Ovary (tissue), 9 donors: Measurements from ENCODE around the gene TPRA1. TPM values are rescaled to one million over a fixed set of nuclear protein-coding genes. Genes with fewer than 3 reads are reported as not detected.

Experiments used
- DNase-seq, 5 donors: peaks; one replicate each; pipeline ENCODE4 v3.0.0-alpha.2; 2019 to 2020
- H3K27ac ChIP-seq, 2 donors: fragments of 200-600 bp; one replicate each; pipeline versions ENCODE4 v1.5.1 to v1.8.0; 2019 to 2022
- H3K27me3 ChIP-seq: fragments of 200-600 bp; one replicate; pipeline ENCODE4 v1.8.0; 2022
- H3K36me3 ChIP-seq: fragments of 200-600 bp; sonication (generic); one replicate; pipeline ENCODE4 v1.5.1; 2019
- H3K4me1 ChIP-seq: one replicate; pipeline ENCODE4 v1.8.1; 2013; ENCODE audit warnings: mild to moderate bottlenecking, moderate library complexity; ENCODE audit not compliant: insufficient read depth
- H3K4me3 ChIP-seq: fragments of 200-600 bp; sonication (generic); one replicate; pipeline ENCODE4 v1.5.1; 2017
- H3K9me3 ChIP-seq, 2 donors: fragments of 200-600 bp in 1 of 2; sonication (generic) in 1 of 2; one replicate each; pipeline versions ENCODE4 v1.5.1 to v1.8.1; 2013 to 2019; ENCODE audit warnings: mild to moderate bottlenecking in 1 of 2, moderate library complexity in 1 of 2
- CTCF ChIP-seq, 3 donors: fragments of 450-650 bp in 2 of 3; fragments of 200-600 bp in 1 of 3; IDR thresholded peaks; one replicate each; pipeline versions ENCODE4 v1.5.1 to v1.8.0; 2016 to 2022; ENCODE audit warnings: antibody characterized with exemption in 3 of 3, mild to moderate bottlenecking in 1 of 3
- EP300 ChIP-seq: sonication (generic); formaldehyde crosslinking; IDR thresholded peaks from one replicate; pipeline ENCODE4 v1.6.1; 2017; ENCODE audit warnings: antibody characterized with exemption
- POLR2A ChIP-seq: fragments of 450-650 bp; IDR thresholded peaks from one replicate; pipeline ENCODE4 v1.6.1; 2017; ENCODE audit warnings: antibody characterized with exemption, mild to moderate bottlenecking, moderate library complexity
- WGBS, 3 donors: extraction: QIAGEN DNeasy Blood & Tissue Kit in 1 of 3; methylation state at CpG; one replicate each; pipeline versions ENCODE4 v1.1.5 to v1.1.7; 2013 to 2017; 5-methylcytosine and 5-hydroxymethylcytosine counted together
- intact Hi-C, 4 donors: fragments of 100-400 bp; cut with DNase I; formaldehyde crosslinking; loops; one replicate each; pipeline versions ENCODE4 v1.11.0 to v1.15.1; 2022 to 2023
- polyA plus RNA-seq, 2 donors: library from polyadenylated mRNA; stranded (reverse); fragments of 200-250 nt in 1 of 2; fragments of 350-450 nt in 1 of 2; fragmentation: Illumina TruSeq in 1 of 2; extraction: RNeasy Lipid Tissue Mini Kit (QIAGEN cat#74804) in 1 of 2; gene quantifications; one replicate each; pipeline ENCODE4 v1.2.3, GENCODE V29; 2013 to 2014
- total RNA-seq, 7 donors: library from RNA; depleted of rRNA in 2 of 7; stranded (reverse); fragments of >200 nt in 2 of 7; fragmentation: NEBNext Ultra II Directional in 3 of 7; extraction: Animal tissue kit (Norgen Biotek cat#: 25700) in 3 of 7; gene quantifications; one replicate each; pipeline versions ENCODE4 v1.1.0 to v1.2.4, GENCODE V29; 2016 to 2023
- donor health status: DM: no; HTN: no; CAD: no; lungs with moderate emphysema.
- donor health status: DM: no; HTN: no; CAD: no.
- donor health status: Bipolar disorder and iron deficiency.
- donor health status: DM: yes; HTN: yes; CAD: no.
- donor health status: DM: no; HTN: no; CAD: no.
- donor health status: DM: yes; HTN: yes; CAD: no.

TPRA1 gene
- total and polyA plus RNA-seq, 9 donors, result 6.4 to 40.3 (median 36.6) TPM

GRCh38 chr3:127578168-127578567 is 12.4 kb downstream of the TPRA1 start:
- DNase-seq, result no peak
- no peaks in the 10 kb centered on the region for H3K27me3 ChIP-seq
- no peaks in the 10 kb centered on the region for H3K36me3 ChIP-seq
- H3K27ac ChIP-seq, result no peak overlapping the region
- H3K4me1 ChIP-seq, result peaks cover 2% of the 10 kb centered on the region
- no peaks in the 10 kb centered on the region for H3K9me3 ChIP-seq
- 79 to 91% (median 85%) methylated on average over 2 of the region's 2 CpGs for WGBS, 3 donors
- TF ChIP-seq EP300, result no peak
- TF ChIP-seq POLR2A, result no peak
- no peak for TF ChIP-seq CTCF (IDR thresholded peaks at IDR 0.05)
- no peak overlapping the region for H3K4me3 ChIP-seq
- intact Hi-C loops, result no loop called here

- no peak for TF ChIP-seq EP300
- no peak for TF ChIP-seq POLR2A
- intact Hi-C loops, result no loop called here
- no peaks in the 10 kb centered on the region for H3K27me3 ChIP-seq
- H3K4me3 ChIP-seq, result no peak overlapping the region
- DNase-seq, result no peak
- H3K4me1 ChIP-seq, result peaks cover 2% of the 10 kb centered on the region
- H3K9me3 ChIP-seq, result no peaks in the 10 kb centered on the region
- 88 to 92% (median 90%) methylated on average over 7 of the region's 7 CpGs for WGBS, 3 donors
- H3K27ac ChIP-seq, result no peak overlapping the region
- H3K36me3 ChIP-seq, result no peaks in the 10 kb centered on the region
Measured at GRCh38 chr3:127577448-127577847, 13.1 kb downstream of the TPRA1 start.

DNA sequence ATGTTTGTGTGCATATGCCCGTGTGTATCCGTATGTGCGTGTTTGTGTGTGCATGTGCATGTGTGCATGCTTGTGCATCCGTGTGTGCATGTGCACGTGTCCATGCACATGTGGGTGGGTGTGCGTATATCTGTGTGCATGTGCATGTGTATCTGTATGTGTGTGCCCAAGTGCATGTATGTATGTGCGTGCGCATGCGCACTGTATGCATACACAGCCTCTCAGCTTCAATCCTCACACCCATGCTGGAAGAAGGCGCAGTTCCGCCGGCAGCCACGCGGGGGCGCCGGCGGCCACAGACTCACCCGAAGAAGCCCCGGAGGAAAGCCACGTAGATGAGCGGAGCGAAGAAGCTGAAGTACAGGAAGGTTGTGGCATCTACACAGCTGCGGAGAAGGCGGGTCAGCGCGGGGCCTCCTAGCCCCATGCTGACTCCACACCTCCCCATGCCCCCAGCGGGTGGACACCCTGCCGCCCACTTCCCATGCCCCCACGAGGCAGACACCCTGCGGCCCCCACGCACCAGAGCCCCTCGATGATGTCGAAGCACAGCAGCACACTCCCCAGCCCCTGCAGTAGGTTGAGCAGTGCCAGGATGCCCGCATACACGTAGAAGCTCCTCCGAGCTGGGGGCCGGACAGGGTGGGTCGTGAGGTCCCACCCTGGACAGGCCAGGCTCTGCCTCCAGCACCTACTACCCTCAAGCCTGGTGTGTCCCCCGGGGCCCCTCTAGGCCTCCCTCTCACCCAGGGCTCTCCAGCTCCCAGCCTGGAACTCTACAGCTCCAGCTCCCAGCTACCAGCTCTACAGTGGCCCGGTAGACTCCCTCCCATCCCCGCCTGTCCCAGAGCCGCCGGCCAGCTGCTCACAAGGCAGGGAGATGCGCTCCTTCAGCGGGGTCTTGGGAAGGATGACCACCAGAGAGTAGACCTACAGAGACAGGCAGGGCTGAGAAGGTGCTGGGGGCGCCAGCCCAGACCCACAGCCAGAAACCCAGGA is 15.4 kb downstream of the TPRA1 start:
- peak; percentile 80 to 93 (median 85) for DNase-seq
- H3K27ac ChIP-seq, result peak overlapping the region in 1 of 2 donors; percentile 7
- no peaks in the 10 kb centered on the region for H3K27me3 ChIP-seq
- H3K9me3 ChIP-seq, result no peaks in the 10 kb centered on the region
- 29 to 30% (median 29%) methylated on average over 41 to 46 of the region's 46 CpGs for WGBS, 3 donors
- H3K4me1 ChIP-seq, result peaks cover 2% of the 10 kb centered on the region
- H3K36me3 ChIP-seq, result no peaks in the 10 kb centered on the region
- peak; percentile 89 to 94 (median 91) for TF ChIP-seq CTCF (IDR thresholded peaks at IDR 0.05)
- TF ChIP-seq POLR2A, result no peak
- no peak for TF ChIP-seq EP300
- intact Hi-C loops, result loop anchor here in 1 of 4 donors (5.0 kb wide), 1 partner anchor 397 kb away; no protein-coding TSS in a partner anchor
- H3K4me3 ChIP-seq, result no peak overlapping the region

DNA sequence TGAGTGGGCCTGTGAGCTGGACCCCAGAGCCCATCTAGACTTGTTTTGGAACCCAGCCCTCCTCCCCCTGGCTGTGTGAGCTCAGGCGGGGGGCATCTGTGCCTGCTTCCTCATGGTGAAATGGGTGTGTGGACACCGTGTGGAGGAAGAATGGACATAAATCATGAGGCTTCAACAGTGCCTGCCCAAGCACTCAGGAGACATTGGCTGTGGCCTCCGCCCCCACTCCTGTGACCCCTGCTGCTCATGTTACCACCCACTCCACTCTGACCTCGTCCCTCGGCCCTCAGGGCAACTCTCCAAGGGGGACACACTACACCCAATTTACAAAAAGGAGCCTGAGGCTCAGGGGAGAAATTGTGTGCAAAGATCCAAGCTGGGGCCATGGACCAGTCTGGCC is 16.6 kb downstream of the TPRA1 start:
- WGBS, 3 donors, result 64 to 71% (median 65%) methylated on average over 5 of the region's 5 CpGs
- DNase-seq, result no peak
- Histone ChIP-seq H3K4me1 (peaks cover 2% of the 10 kb centered on the region), H3K27me3 (no peaks in the 10 kb centered on the region), H3K36me3 (no peaks in the 10 kb centered on the region), H3K27ac (no peak overlapping the region), H3K4me3 (no peak overlapping the region), H3K9me3 (no peaks in the 10 kb centered on the region)
- TF ChIP-seq EP300, result no peak
- TF ChIP-seq POLR2A, result no peak
- TF ChIP-seq CTCF (IDR thresholded peaks at IDR 0.05), result no peak
- intact Hi-C loops, result loop anchor here in 1 of 4 donors (5.0 kb wide), 1 partner anchor 398 kb away; no protein-coding TSS in a partner anchor

GRCh38 chr3:127573401-127573800 is 17.1 kb downstream of the TPRA1 start:
- peaks cover 2% of the 10 kb centered on the region for H3K4me1 ChIP-seq
- intact Hi-C loops, result loop anchor here in 1 of 4 donors (5.0 kb wide), 1 partner anchor 399 kb away; no protein-coding TSS in a partner anchor
- no peak overlapping the region for H3K4me3 ChIP-seq
- H3K27ac ChIP-seq, result no peak overlapping the region
- TF ChIP-seq CTCF (IDR thresholded peaks at IDR 0.05) (no peak), POLR2A (no peak), EP300 (no peak)
- no peaks in the 10 kb centered on the region for H3K36me3 ChIP-seq
- no peaks in the 10 kb centered on the region for H3K27me3 ChIP-seq
- DNase-seq, result no peak
- 86 to 92% (median 90%) methylated on average over 14 of the region's 14 CpGs for WGBS, 3 donors
- no peaks in the 10 kb centered on the region for H3K9me3 ChIP-seq
